H1 (cell line): ENCODE results near the gene ZNF511. TPM values are rescaled to one million over a fixed set of nuclear protein-coding genes. Genes with fewer than 3 reads are reported as not detected.

Experiments
- CTCF ChIA-PET: fragments of 300-600 bp; sonication (Branson Sonifier 250); formaldehyde crosslinking; loops from one replicate; lab custom pipeline; 2021; ENCODE audit not compliant: partially characterized antibody; lab: Charles Lee
- POLR2A ChIA-PET: fragments of 300-600 bp; sonication (Branson Sonifier 250); formaldehyde crosslinking; loops from one replicate; lab custom pipeline; 2021; ENCODE audit warnings: inconsistent platforms; ENCODE audit not compliant: partially characterized antibody; lab: Charles Lee
- DNase-seq, 2 experiments: peaks; one replicate each; pipeline versions ENCODE4 v3.0.0 to v3.0.0-alpha.2; 2010 to 2022; ENCODE audit warnings: low spot score in 2 of 2, low read depth in 1 of 2, mixed read lengths in 1 of 2
- FAIRE-seq: peaks from 2 replicates; lab custom pipeline; 2011; peaks lifted over from hg19 to GRCh38; lab: Jason Lieb, UNC
- H2AFZ ChIP-seq: 2 replicates; pipeline ENCODE4 v1.8.1; 2012; ENCODE audit warnings: low read length, inconsistent platforms
- H2AK5ac ChIP-seq: 2 replicates; pipeline ENCODE4 v1.6.1; 2013; ENCODE audit warnings: low read depth, low read length
- H2BK120ac ChIP-seq: replicated peaks from 2 replicates; pipeline ENCODE3; 2013; ENCODE audit warnings: low read depth, low read length, inconsistent platforms
- H2BK12ac ChIP-seq: 2 replicates; pipeline ENCODE4 v1.6.1; 2013; ENCODE audit warnings: low read depth, low read length
- H2BK15ac ChIP-seq: 2 replicates; pipeline ENCODE4 v1.6.1; 2013; ENCODE audit warnings: low read length
- H2BK20ac ChIP-seq: 2 replicates; pipeline ENCODE4 v1.6.1; 2013; ENCODE audit warnings: low read length
- H2BK5ac ChIP-seq: 2 replicates; pipeline ENCODE4 v1.6.1; 2013; ENCODE audit warnings: low read depth, low read length
- H3K14ac ChIP-seq: 2 replicates; pipeline ENCODE4 v1.6.1; 2013; ENCODE audit warnings: inconsistent platforms; ENCODE audit not compliant: insufficient read length
- H3K18ac ChIP-seq: 2 replicates; pipeline ENCODE4 v1.6.1; 2013; ENCODE audit warnings: low read length; ENCODE audit errors: extremely low read depth
- H3K23ac ChIP-seq: 2 replicates; pipeline ENCODE4 v1.6.1; 2013; ENCODE audit warnings: inconsistent platforms; ENCODE audit not compliant: insufficient read length
- H3K23me2 ChIP-seq: 2 replicates; pipeline ENCODE4 v1.6.1; 2013; ENCODE audit warnings: low read depth, low read length
- H3K27ac ChIP-seq: 2 replicates; pipeline ENCODE4 v1.6.1; 2011; ENCODE audit warnings: low read depth, low read length, inconsistent platforms
- H3K27me3 ChIP-seq, 4 experiments: replicated peaks in 1 of 4; 1 replicate in 1 of 4; 2 replicates in 3 of 4; pipeline versions ENCODE4 v1.6.1 to v1.8.1; 2011 to 2013; ENCODE audit warnings: low read length in 3 of 4, mild to moderate bottlenecking in 3 of 4, inconsistent platforms in 2 of 4, mixed read lengths in 2 of 4, moderate library complexity in 1 of 4; ENCODE audit not compliant: control insufficient read depth in 3 of 4, insufficient read depth in 3 of 4; ENCODE audit errors: extremely low read depth in 1 of 4
- H3K36me3 ChIP-seq, 4 experiments: 2 replicates each; pipeline versions ENCODE4 v1.6.1 to v1.8.1; 2011 to 2013; ENCODE audit warnings: mild to moderate bottlenecking in 4 of 4, low read length in 3 of 4, moderate library complexity in 2 of 4, control low read depth in 1 of 4, inconsistent platforms in 1 of 4; ENCODE audit not compliant: insufficient read depth in 4 of 4, control insufficient read depth in 2 of 4
- H3K4ac ChIP-seq: replicated peaks from 2 replicates; pipeline ENCODE3; 2013; ENCODE audit warnings: low read length, low read depth, mixed read lengths, inconsistent platforms; ENCODE audit not compliant: insufficient read length
- H3K4me1 ChIP-seq, 4 experiments: replicated peaks in 1 of 4; 1 replicate in 1 of 4; 2 replicates in 3 of 4; pipeline versions ENCODE4 v1.6.1 to v1.8.1; 2011 to 2013; ENCODE audit warnings: low read length in 3 of 4, inconsistent platforms in 2 of 4, mixed read lengths in 1 of 4; ENCODE audit not compliant: insufficient read depth in 4 of 4, control insufficient read depth in 3 of 4
- H3K4me2 ChIP-seq, 2 experiments: 2 replicates each; pipeline versions ENCODE4 v1.6.1 to v1.8.1; 2011 to 2013; ENCODE audit warnings: low read depth in 2 of 2, low read length in 2 of 2, control low read depth in 1 of 2, inconsistent platforms in 1 of 2, mild to moderate bottlenecking in 1 of 2; ENCODE audit not compliant: insufficient read depth in 1 of 2
- H3K4me3 ChIP-seq, 4 experiments: fragments of 200-600, 300-600 bp in 1 of 4; sonication (generic), shearing (Covaris generic), sonication (Bioruptor Twin) in 1 of 4; 2 replicates each; pipeline versions ENCODE4 v1.5.1 to v1.8.1; 2011 to 2016; ENCODE audit warnings: low read length in 4 of 4, low read depth in 3 of 4, control low read depth in 2 of 4, inconsistent platforms in 2 of 4, mild to moderate bottlenecking in 2 of 4, mixed read lengths in 1 of 4, moderate library complexity in 1 of 4; ENCODE audit not compliant: insufficient read depth in 2 of 4; ENCODE audit errors: extremely low read depth in 1 of 4
- H3K56ac ChIP-seq: replicated peaks from 2 replicates; pipeline ENCODE3; 2013; ENCODE audit warnings: low read depth, mild to moderate bottlenecking, mixed read lengths, low read length, inconsistent platforms; ENCODE audit not compliant: insufficient read length
- H3K79me1 ChIP-seq: 2 replicates; pipeline ENCODE4 v1.6.1; 2013; ENCODE audit warnings: low read depth, low read length, control low read depth
- H3K79me2 ChIP-seq, 2 experiments: 2 replicates each; pipeline versions ENCODE4 v1.6.1 to v1.8.1; 2012 to 2013; ENCODE audit warnings: low read length in 2 of 2, mild to moderate bottlenecking in 2 of 2, inconsistent platforms in 1 of 2; ENCODE audit not compliant: insufficient read depth in 2 of 2, control insufficient read depth in 1 of 2
- H3K9ac ChIP-seq, 4 experiments: replicated peaks in 1 of 4; 1 replicate in 1 of 4; 2 replicates in 3 of 4; pipeline versions ENCODE4 v1.6.1 to v1.8.1; 2011 to 2013; ENCODE audit warnings: low read depth in 3 of 4, low read length in 3 of 4, control low read depth in 2 of 4, mild to moderate bottlenecking in 2 of 4, moderate library complexity in 2 of 4, inconsistent platforms in 1 of 4; ENCODE audit errors: extremely low read depth in 1 of 4
- H3K9me3 ChIP-seq, 2 experiments: 2 replicates each; pipeline versions ENCODE4 v1.6.1 to v1.8.1; 2012 to 2013; ENCODE audit warnings: mild to moderate bottlenecking in 2 of 2, moderate library complexity in 2 of 2, control low read depth in 1 of 2, inconsistent platforms in 1 of 2, low read depth in 1 of 2, low read length in 1 of 2, mixed read lengths in 1 of 2; ENCODE audit not compliant: insufficient read depth in 2 of 2
- H4K20me1 ChIP-seq, 2 experiments: replicated peaks in 1 of 2; 2 replicates each; pipeline versions ENCODE3 to v1.8.1; 2011 to 2013; ENCODE audit warnings: inconsistent platforms in 2 of 2, low read length in 2 of 2, mild to moderate bottlenecking in 1 of 2; ENCODE audit not compliant: insufficient read depth in 2 of 2, control insufficient read depth in 1 of 2
- H4K5ac ChIP-seq: 2 replicates; pipeline ENCODE4 v1.6.1; 2013; ENCODE audit warnings: low read length, low read depth, mixed read lengths, inconsistent platforms; ENCODE audit not compliant: insufficient read length
- H4K8ac ChIP-seq: 2 replicates; pipeline ENCODE4 v1.8.0; 2013; ENCODE audit warnings: mild to moderate bottlenecking, moderate library complexity, low read length, inconsistent platforms; ENCODE audit not compliant: insufficient read depth; ENCODE audit errors: extremely low read depth
- H4K91ac ChIP-seq: replicated peaks from 2 replicates; pipeline ENCODE3; 2013; ENCODE audit warnings: low read length, mixed read lengths, inconsistent platforms; ENCODE audit not compliant: insufficient read length
- CHD1 ChIP-seq: IDR thresholded peaks from 2 replicates; pipeline ENCODE4 v1.6.1; 2012; ENCODE audit warnings: low read depth, low read length, improper control_type of control experiment
- HDAC2 ChIP-seq, 2 experiments: fragments of 300-600 bp in 1 of 2; sonication (generic) in 1 of 2; IDR thresholded peaks; 2 replicates each; pipeline ENCODE4 v1.6.1; 2011 to 2012; ENCODE audit warnings: low read depth in 2 of 2, low read length in 2 of 2, mild to moderate bottlenecking in 2 of 2, moderate library complexity in 2 of 2, borderline replicate concordance in 1 of 2, inconsistent platforms in 1 of 2
- NANOG ChIP-seq: IDR thresholded peaks from 2 replicates; pipeline ENCODE4 v1.6.1; 2011; ENCODE audit warnings: low read length, low read depth, mild to moderate bottlenecking, inconsistent platforms; ENCODE audit not compliant: insufficient read depth, poor library complexity, severe bottlenecking
- POLR2A ChIP-seq, 2 experiments: IDR thresholded peaks; 1 replicate in 1 of 2; 2 replicates in 1 of 2; pipeline ENCODE4 v1.6.1; 2011; ENCODE audit warnings: low read depth in 2 of 2, low read length in 2 of 2, mild to moderate bottlenecking in 2 of 2; ENCODE audit errors: control extremely low read depth in 1 of 2
- TAF7 ChIP-seq: optimal IDR thresholded peaks from 2 replicates; pipeline ENCODE3; 2011; ENCODE audit warnings: low read depth, mild to moderate bottlenecking, inconsistent platforms, low read length, moderate library complexity, borderline replicate concordance
- TEAD4 ChIP-seq: IDR thresholded peaks from 2 replicates; pipeline ENCODE4 v1.6.1; 2012; ENCODE audit warnings: low read depth, low read length, inconsistent platforms, mixed read lengths
- WGBS, 2 experiments: shearing (Covaris generic) in 1 of 2; methylation state at CpG; one replicate each; pipeline versions ENCODE4 v1.1.6 to v1.1.7; 2013 to 2015; ENCODE audit warnings: low lambda C conversion rate in 2 of 2, mixed read lengths in 2 of 2, inconsistent platforms in 1 of 2, low coverage in 1 of 2, missing lambda C conversion rate in 1 of 2; ENCODE audit not compliant: insufficient replicate concordance in 2 of 2, insufficient coverage in 1 of 2, insufficient read length in 1 of 2; ENCODE audit errors: extremely low coverage in 1 of 2, missing lambda C conversion rate in 1 of 2; 5-methylcytosine and 5-hydroxymethylcytosine counted together
- polyA plus RNA-seq, 7 experiments: library from polyadenylated mRNA; depleted of rRNA in 3 of 7; stranded (reverse) in 5 of 7; unstranded in 2 of 7; fragments of >200 nt in 5 of 7; fragments of 200-250 nt in 2 of 7; gene quantifications; 1 replicate in 5 of 7; 2 replicates in 1 of 7; 4 replicates in 1 of 7; pipeline versions ENCODE4 v1.2.1 to v1.2.3, GENCODE V29; 2011 to 2013; ENCODE audit warnings: missing spikeins in 2 of 7, mixed read lengths in 2 of 7
- total RNA-seq: library from RNA; stranded (reverse); fragmentation: NEBNext Ultra II Directional; extraction: Animal tissue kit (Norgen Biotek cat#: 25700); gene quantifications from 2 replicates; pipeline ENCODE4 v1.2.1, GENCODE V29; 2021
- TF ChIP-seq, protein P1 (sequence below): IDR thresholded peaks from 2 replicates; pipeline ENCODE4 v1.6.1; 2012; ENCODE audit warnings: low read length, inconsistent platforms
- TF ChIP-seq, protein P2 (sequence below), 3 experiments: IDR thresholded peaks; 1 replicate in 2 of 3; 2 replicates in 1 of 3; pipeline versions ENCODE4 v1.5.1 to v1.6.1; 2011; ENCODE audit warnings: low read length in 3 of 3, mild to moderate bottlenecking in 3 of 3, inconsistent platforms in 2 of 3, low read depth in 1 of 3, moderate library complexity in 1 of 3; ENCODE audit not compliant: insufficient read depth in 1 of 3; ENCODE audit errors: control extremely low read depth in 1 of 3

ZNF511 gene
- total and polyA plus RNA-seq, 2 of the 8 experiments (the other 6 are each of a cell fraction or from before 2014, with no cell fraction given) = 55.4 to 71.7 TPM

DNA sequence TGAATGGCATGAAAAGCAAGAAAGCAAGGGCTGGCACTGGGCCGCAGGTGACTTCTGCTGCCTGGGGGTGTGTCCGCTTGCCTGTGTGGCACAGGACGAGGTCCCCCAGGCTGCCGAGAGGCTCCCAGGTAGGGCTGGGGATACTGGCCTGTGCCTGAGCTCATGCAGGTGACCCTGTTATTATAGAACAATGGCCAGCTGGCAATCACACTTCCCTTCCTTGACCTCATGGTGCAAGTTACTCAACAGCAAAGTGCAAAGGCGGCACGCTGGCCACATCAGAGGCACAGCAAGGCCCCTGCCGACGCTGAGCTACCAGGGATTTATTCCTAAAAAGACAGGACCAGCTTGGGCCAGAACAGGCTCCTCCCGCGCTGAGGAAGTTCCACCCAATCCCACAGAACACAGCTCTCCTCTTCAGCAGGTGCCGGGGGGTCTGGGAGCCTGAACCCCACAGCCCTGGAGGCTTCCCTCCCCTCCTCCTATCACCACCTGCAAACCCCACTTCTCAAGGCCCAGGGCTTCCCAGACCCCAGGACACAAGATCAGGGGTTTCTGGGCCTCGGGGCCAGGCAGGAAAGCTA lies 30.6 kb upstream of the ZNF511 start:
- Histone ChIP-seq H2BK120ac (no peak overlapping the region), H3K27ac (no peak overlapping the region), H3K56ac (no peak overlapping the region), H4K20me1 (peaks cover 0 to 5% of the 10 kb centered on the region in 2 experiments), H4K8ac (no peak overlapping the region), H4K5ac (no peak overlapping the region), H2BK20ac (no peak overlapping the region), H3K23me2 (peaks cover 5% of the 10 kb centered on the region; the same call in 1 of the 2 replicates), H3K27me3 (peaks cover 0 to 7% (median 4%) of the 10 kb centered on the region in 4 experiments; a peak in 6 of 7 replicates), H3K14ac (no peak overlapping the region), H4K91ac (no peak overlapping the region), H3K79me2 (no peaks in the 10 kb centered on the region), H3K23ac (no peak overlapping the region), H3K36me3 (peaks cover 4 to 17% (median 12%) of the 10 kb centered on the region in 4 experiments; a peak in 6 of 8 replicates), H3K79me1 (no peaks in the 10 kb centered on the region), H2BK12ac (no peak overlapping the region), H3K9me3 (no peaks in the 10 kb centered on the region), H3K4ac (no peak overlapping the region), H2BK15ac (no peak overlapping the region), H3K18ac (no peak overlapping the region), H3K4me1 (peaks cover 0 to 13% (median 7%) of the 10 kb centered on the region in 4 experiments; a peak in 5 of 7 replicates), H2AFZ (no peak overlapping the region), H3K9ac (no peak overlapping the region), H3K4me3 (no peak overlapping the region), H3K4me2 (no peak overlapping the region), H2BK5ac (no peak overlapping the region), H2AK5ac (no peak overlapping the region)
- 93% methylated on average over 11 of the region's 12 CpGs; no CpG with 5 or more reads in 1 of the 2 experiments for WGBS, 2 experiments
- CTCF ChIA-PET = interaction anchor here (0.7 to 1.8 kb wide), 10 partner anchors 9 to 338 kb away, joined by 3 to 6 read pairs (median 4); no protein-coding TSS in a partner anchor
- FAIRE-seq (no peak), DNase-seq (no peak)
- POLR2A ChIA-PET = interaction anchor here (0.8 to 2.4 kb wide), 7 partner anchors 10 to 66 kb away, joined by 3 to 7 read pairs (median 3); no protein-coding TSS in a partner anchor
- TF ChIP-seq TAF7 = no peak
- TF ChIP-seq TEAD4 = no peak
- TF ChIP-seq, protein P1, sequence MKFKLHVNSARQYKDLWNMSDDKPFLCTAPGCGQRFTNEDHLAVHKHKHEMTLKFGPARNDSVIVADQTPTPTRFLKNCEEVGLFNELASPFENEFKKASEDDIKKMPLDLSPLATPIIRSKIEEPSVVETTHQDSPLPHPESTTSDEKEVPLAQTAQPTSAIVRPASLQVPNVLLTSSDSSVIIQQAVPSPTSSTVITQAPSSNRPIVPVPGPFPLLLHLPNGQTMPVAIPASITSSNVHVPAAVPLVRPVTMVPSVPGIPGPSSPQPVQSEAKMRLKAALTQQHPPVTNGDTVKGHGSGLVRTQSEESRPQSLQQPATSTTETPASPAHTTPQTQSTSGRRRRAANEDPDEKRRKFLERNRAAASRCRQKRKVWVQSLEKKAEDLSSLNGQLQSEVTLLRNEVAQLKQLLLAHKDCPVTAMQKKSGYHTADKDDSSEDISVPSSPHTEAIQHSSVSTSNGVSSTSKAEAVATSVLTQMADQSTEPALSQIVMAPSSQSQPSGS = no peak
- TF ChIP-seq HDAC2 (IDR thresholded peaks at IDR 0.05; ENCODE audit: borderline replicate concordance in 1 of 2, low read depth in 2 of 2, low read length in 2 of 2) = no peak
- TF ChIP-seq CHD1 = no peak
- no peak for TF ChIP-seq POLR2A (IDR thresholded peaks at IDR 0.05; ENCODE audit: control extremely low read depth in 1 of 2, low read depth in 2 of 2, low read length in 2 of 2)
- TF ChIP-seq, protein P2, sequence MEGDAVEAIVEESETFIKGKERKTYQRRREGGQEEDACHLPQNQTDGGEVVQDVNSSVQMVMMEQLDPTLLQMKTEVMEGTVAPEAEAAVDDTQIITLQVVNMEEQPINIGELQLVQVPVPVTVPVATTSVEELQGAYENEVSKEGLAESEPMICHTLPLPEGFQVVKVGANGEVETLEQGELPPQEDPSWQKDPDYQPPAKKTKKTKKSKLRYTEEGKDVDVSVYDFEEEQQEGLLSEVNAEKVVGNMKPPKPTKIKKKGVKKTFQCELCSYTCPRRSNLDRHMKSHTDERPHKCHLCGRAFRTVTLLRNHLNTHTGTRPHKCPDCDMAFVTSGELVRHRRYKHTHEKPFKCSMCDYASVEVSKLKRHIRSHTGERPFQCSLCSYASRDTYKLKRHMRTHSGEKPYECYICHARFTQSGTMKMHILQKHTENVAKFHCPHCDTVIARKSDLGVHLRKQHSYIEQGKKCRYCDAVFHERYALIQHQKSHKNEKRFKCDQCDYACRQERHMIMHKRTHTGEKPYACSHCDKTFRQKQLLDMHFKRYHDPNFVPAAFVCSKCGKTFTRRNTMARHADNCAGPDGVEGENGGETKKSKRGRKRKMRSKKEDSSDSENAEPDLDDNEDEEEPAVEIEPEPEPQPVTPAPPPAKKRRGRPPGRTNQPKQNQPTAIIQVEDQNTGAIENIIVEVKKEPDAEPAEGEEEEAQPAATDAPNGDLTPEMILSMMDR (IDR thresholded peaks at IDR 0.05; ENCODE audit: control extremely low read depth in 1 of 3, insufficient read depth in 1 of 3, low read depth in 1 of 3, low read length in 3 of 3) = no peak
- no peak for TF ChIP-seq NANOG
